Measurements from ENCODE around the gene CACNA1I.
A peak's percentile ranks its signal among the peaks of the same experiment; 100 is the strongest.

The CACNA1I gene

DNA sequence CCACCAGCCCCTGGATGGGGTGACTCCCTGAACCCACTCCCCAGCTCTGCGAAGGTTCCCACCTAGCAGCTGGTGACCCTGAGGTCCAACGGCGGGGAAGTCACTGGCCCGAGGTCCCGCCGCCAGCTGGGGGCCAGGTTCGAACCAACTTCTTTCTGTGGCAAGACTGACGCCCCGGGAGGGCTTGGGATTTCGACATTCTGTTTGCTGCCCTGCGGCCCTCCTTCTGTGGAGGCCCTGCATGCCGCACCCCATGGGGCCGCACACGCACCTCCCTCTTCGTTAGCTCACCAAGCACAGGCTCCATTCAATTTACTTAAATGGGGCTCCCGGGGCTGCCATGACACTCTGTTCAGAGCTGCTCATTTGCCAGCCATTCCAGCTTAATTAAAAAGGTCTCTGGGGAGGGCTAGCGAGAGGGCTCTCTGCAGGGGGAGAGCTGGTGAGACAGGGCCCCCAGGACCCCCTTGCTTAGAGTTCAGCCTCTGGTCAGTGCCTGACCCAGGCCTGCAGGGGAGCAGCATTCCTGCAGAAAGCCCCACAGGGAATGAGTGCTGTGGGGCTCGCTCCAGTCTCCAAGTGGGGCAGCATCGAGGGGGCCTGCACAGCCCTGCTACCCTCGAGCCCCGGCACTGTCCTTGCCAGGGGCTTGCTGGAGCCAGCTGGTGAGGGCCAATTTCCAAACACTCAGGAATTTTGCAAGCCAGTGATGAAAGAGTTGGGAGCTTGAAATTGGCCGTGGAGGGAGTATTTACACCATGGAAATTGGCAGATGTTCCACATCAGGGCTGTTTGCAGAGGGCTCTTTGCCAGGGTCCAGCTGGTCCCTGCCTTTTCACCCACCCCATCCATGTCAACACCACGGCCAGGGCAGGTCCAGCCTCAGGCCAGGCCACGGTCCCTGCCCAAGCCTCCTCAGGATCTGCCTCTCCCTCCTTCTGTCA, 80.8 kb downstream of the CACNA1I start:
- DNase-seq (ENCODE audit: low read depth), result no peak

GRCh38 chr22:39652990-39653786, 82.6 kb downstream of the CACNA1I start:
- DNase-seq (ENCODE audit: low read depth), result no peak

GRCh38 chr22:39653787-39654077, 83.2 kb downstream of the CACNA1I start:
- DNase-seq (ENCODE audit: low read depth), result no peak

- no peak for DNase-seq (ENCODE audit: low read depth)
Measured at GRCh38 chr22:39654131-39654926, 83.8 kb downstream of the CACNA1I start.

DNA sequence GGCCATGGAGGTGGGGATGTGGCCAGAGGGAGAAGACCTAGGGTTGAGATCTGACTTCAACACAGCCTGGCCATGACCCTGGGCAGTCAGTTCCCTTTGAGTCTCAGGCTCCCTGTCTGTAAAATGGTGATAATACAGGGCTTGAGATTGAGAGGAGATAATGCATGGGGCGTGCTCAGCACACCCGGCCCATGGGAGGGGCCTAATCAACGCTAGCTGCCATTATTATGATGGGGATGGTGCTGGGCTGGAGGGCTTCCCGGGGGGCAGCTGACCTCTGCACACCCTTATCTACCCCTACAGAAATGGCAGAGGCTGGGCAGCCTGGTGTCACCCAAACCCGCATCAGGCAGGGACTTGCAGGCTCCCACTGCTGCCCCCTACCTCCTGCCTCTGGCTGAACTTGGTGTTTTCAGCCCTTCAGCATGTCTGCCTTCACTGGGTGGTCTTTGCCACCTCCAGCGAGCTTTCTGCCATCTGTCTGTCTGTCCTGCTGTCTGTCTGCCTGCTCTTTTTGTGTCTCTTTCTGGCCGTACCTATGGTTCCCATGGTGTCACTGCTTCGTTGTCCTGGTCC, 84.5 kb downstream of the CACNA1I start:
- DNase-seq (ENCODE audit: low read depth), result no peak

DNA sequence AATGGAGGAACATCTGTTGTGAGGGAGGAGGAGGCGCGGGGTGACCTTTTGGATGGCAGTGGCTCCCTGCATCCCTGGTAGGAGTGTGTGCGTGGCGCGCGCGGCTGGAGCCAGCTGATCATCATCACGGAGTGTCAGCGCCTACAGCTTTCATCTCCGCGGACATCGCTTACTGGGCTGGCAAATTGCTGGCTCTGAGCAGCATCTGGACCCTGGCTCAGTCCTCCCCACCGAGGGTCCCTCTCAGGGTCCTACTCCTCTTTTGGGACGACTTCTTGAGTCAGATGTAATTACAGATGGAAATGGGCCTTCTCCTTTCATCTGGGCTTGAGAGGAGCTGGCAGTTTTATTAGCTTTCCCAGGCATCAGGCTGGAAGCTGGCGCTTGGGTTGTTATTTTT, 85.3 kb downstream of the CACNA1I start:
- no peak for DNase-seq (ENCODE audit: low read depth)

DNA sequence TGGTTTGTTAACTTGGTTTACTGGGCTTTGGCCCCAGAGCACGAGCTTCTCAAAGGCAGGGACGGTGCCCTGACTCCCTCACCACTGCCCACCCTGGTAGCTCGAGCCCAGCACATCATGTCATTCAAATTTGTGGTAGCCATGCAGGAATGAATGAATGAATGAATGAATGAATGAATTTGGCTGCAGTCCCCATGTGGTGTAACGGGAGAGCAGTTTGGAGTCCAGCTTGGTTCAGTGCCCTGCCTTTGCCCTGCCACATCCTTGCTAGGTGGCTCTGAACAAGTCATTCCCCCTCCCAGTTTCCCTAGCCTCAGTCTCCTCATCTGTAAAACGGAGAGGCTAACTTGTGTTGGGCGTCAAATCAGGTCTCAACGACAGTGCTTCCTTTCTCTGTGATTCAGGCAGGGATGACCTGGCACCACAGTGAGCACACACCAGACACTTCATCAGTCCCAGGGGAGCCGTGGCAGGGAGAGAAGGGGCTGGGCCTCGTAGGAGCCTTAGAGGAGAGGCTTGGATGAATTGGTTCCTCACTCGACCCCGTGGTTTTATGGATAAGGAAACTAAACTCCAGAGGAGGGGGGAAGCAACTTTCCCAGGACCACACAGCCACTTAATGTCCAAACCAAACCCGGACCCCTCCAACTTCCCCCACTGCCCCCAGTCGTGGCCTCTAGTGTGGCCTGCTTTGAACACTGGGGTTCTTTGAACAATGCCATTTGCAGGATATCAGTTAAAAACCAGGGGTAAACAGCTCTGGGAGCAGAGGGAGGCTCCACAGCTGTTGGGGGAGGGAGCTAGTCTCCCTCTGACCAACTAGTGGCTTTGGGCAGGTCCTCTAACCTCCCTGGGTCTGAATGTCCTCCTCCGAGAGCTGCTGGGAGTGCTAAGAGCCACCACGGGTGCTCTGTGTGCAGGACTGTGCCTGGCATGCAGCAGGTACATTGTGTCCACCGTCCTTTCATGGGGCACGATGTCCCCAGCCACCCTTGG, 86.2 kb downstream of the CACNA1I start:
- DNase-seq (ENCODE audit: low read depth), result no peak

GRCh38 chr22:39658367-39658766, 87.8 kb downstream of the CACNA1I start:
- no peak for DNase-seq (ENCODE audit: low read depth)

DNA sequence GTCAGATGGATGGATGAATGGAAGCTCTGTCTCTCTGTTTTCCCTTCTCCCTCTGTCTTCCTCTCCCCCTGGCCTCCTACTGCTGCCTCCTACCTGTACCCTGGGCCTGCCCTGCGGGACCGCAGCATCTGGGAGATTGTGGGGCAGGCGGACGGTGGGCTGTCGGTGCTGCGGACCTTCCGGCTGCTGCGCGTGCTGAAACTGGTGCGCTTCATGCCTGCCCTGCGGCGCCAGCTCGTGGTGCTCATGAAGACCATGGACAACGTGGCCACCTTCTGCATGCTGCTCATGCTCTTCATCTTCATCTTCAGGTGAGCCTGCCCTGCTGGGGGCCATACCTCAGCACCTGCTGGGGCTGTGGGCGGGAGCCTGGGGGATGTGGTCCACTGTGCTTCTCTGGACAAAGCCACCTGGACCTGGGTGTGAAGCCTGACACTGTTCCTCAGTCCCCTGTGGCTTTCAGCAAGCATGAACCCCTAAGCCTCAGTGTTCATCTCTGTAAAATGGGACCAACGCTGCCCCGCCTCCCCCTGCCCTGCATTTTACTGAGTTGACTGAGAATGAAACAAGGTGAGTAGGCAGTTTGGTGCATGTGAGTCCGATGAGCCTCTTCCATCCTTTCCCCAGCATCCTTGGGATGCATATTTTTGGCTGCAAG, 88.4 kb downstream of the CACNA1I start:
- no peak for DNase-seq (ENCODE audit: low read depth)

DNA sequence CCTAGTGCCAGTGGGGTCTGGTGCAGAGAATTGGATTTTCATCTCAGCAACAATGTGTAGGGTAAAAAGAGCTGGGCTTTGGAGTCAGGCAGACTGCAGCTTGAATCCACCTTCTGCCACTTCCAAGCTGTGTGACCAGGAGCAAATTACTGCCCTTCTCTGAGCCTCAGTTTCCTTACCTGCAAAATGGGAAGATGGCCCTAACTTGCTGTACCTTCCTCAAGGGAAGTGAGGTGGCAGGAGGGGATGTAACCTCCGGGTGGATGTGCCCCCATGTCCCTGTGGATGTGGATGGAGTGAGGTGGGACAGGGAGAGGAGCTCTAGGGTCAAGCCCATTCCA, 90.9 kb downstream of the CACNA1I start:
- DNase-seq (ENCODE audit: low read depth), result no peak

DNA sequence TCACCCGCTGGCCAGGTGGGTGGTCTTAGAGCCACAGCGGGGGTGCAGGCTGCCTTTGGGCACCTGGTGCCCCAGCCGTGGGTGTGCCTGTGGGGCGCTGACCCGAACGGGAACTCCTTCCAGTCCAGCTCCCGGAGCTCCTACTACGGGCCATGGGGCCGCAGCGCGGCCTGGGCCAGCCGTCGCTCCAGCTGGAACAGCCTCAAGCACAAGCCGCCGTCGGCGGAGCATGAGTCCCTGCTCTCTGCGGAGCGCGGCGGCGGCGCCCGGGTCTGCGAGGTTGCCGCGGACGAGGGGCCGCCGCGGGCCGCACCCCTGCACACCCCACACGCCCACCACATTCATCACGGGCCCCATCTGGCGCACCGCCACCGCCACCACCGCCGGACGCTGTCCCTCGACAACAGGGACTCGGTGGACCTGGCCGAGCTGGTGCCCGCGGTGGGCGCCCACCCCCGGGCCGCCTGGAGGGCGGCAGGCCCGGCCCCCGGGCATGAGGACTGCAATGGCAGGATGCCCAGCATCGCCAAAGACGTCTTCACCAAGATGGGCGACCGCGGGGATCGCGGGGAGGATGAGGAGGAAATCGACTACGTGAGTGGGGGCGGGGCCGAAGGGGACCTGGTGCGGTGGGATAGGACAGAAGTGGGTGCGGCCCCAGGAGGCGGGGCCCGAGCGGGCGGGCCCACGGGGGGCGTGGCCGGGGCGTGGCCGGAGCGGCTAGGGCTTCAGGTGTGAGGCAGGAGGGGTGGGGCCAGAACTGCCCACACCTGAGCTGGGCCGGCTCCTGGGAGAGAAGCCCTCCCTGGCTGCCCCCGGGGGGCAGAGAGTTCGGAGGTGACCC, 91.5 kb downstream of the CACNA1I start:
- peak; percentile 39 for DNase-seq (ENCODE audit: low read depth)

DNA sequence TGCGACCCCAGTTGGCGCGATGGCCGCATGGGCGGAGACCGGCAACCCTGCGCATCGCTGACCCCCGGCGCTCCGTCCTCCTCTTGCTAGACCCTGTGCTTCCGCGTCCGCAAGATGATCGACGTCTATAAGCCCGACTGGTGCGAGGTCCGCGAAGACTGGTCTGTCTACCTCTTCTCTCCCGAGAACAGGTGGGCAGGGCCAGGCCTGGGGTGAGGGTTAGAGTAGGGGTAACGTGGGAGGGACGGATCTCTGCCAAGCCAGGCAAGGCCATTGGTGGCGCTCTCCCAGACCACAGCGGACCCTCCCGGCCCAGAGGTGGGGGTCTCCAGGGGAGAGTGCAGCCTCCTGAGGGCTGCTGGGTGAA, 92.1 kb downstream of the CACNA1I start:
- DNase-seq (ENCODE audit: low read depth), result no peak

DNA sequence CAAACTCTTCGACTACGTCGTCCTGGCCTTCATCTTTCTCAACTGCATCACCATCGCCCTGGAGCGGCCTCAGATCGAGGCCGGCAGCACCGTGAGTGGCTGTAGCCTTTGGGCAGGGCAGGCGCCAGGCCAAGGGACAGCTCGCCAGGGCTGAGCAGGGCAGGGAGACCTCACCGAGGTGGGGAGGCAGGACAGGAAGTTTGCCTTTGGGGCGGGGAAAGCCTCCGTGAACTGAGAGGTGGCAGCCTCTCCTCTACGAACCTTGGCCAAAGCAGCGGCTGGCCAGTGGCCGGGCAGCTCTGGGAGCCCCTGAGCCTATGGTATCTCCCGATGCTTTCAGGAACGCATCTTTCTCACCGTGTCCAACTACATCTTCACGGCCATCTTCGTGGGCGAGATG, 93.2 kb downstream of the CACNA1I start:
- no peak for DNase-seq (ENCODE audit: low read depth)

DNA sequence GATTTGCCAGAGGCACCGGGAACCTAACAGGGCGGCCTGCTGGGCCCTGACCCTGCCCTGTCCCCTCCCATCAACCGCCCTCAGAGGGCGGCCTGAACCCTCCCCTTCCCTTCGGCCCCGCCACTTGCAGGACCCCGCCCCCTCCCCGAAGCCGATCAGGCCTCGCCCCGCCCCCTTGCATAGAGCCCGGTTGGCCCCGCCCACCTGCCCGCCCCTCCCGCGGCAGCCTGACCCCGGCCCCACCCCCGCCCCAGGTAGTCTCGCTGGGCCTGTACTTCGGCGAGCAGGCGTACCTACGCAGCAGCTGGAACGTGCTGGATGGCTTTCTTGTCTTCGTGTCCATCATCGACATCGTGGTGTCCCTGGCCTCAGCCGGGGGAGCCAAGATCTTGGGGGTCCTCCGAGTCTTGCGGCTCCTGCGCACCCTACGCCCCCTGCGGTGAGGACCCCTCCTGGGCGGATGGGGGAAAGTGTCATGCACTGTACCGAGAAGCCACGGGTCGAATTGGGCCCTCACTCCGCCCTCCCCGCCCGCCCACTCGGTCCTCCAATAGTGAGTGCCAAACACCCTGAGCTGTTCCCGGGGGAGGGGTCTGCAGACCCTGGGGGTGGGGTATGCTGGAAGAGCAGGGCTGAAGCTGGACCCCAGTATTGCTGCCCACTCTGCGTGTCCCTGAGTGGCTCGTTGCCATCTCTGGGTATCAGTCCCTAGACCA, 94.1 kb downstream of the CACNA1I start:
- DNase-seq (ENCODE audit: low read depth), result no peak

- no peak for DNase-seq (ENCODE audit: low read depth)
Measured at GRCh38 chr22:39665229-39665628, 94.7 kb downstream of the CACNA1I start.

DNA sequence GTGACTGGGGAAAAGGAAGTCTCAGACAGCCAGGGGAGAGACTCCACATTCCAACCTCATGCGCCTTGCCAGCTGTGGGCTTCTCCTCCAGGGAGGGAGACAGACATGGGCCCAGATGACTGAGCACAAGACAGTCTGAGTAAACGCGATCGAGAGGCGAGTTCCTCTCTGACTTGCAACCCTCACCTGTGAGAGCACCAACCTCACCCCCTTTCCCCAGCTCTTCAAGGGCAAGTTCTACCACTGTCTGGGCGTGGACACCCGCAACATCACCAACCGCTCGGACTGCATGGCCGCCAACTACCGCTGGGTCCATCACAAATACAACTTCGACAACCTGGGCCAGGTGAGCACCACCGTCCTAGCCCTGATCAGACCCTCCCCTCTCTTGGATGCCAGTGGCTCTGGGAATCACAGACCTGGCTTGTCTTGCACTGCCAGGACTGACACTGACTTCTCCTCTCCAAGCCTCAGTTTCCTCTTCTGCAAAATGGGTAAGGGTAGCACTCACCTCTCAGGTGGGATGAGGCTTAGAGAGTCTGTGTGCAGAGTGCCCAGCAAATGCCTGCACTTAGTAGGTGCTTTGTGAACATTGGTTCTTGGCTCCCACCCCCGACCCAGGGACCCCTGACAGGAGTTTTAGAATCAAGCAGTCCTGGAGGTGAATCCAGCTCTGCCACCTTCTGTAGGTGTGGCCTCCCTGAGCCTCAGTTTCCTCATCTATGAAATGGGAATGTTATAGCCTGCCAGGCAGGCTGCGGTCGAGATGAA, 95.3 kb downstream of the CACNA1I start:
- no peak for DNase-seq (ENCODE audit: low read depth)

DNA sequence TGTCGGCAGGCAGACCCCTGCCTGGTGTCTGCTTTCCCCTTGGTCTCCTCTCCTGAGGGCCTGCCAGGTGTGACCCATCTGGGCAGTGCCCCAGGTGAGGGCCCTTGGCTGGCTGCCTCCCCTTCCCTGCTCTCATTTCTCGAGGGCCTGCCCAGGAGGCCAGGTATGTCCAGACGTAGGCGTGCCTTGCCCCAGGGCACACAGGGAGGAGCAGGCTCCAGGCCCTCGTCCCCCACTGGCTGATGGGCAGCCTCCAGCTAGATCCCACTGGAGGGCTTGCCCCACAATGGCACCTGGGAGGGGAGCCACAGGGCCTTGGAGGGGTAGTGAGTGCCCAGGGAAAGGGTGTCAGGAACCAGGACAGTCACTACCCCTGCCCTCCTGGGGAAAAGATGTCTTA, 95.9 kb downstream of the CACNA1I start:
- no peak for DNase-seq (ENCODE audit: low read depth)

DNA sequence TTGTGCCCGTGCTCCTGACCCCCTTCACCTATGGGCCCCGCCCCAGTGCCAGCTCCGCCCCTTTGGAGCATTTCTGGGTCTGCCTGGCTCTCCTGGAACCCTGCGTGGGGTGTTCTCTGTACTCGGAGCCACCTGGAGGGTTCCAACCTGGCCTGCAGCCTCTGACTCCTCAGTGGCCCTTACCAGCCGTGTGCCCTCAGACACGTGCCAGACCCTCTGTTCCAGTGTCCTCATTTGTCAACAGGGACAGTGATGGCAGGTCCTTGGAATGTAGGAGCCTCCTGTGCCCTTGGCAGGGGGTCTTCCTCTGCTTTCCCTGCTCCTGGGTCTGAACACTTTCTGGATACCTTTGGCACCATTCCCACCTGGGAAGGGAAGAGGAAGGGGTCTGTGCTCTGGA, 96.4 kb downstream of the CACNA1I start:
- no peak for DNase-seq (ENCODE audit: low read depth)

Measured in stimulated activated CD8-positive, alpha-beta memory T cell treated with anti-CD3 and anti-CD28 coated beads, Interleukin-12 subunit alpha, Interleukin-12 subunit beta, amount 100 ng/mL, for 4 hours (primary cell).